GM12864 (cell line): ENCODE measurements around the gene IL36A.

Experiments used
- DNase-seq: peaks from one replicate; pipeline ENCODE4 v3.0.0-alpha.2; 2011; ENCODE audit warnings: low read depth
- H3K4me3 ChIP-seq: 2 replicates; pipeline ENCODE4 v1.5.1; 2011; ENCODE audit warnings: mild to moderate bottlenecking, low read depth, low read length, control low read depth
- TF ChIP-seq, protein P1 (sequence below): IDR thresholded peaks from 2 replicates; pipeline ENCODE4 v1.5.1; 2011; ENCODE audit warnings: low read depth, mild to moderate bottlenecking, moderate library complexity, low read length, control low read depth, inconsistent platforms; ENCODE audit errors: missing control alignments

Gene IL36A, protein sequence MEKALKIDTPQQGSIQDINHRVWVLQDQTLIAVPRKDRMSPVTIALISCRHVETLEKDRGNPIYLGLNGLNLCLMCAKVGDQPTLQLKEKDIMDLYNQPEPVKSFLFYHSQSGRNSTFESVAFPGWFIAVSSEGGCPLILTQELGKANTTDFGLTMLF

GRCh38 chr2:113005030-113005509, at the start of gene IL36A:
TSS of gene IL36A (plus strand) at chr2:113005459. CDS start at chr2:113005872, 413 bp downstream.
- TF ChIP-seq, protein P1, sequence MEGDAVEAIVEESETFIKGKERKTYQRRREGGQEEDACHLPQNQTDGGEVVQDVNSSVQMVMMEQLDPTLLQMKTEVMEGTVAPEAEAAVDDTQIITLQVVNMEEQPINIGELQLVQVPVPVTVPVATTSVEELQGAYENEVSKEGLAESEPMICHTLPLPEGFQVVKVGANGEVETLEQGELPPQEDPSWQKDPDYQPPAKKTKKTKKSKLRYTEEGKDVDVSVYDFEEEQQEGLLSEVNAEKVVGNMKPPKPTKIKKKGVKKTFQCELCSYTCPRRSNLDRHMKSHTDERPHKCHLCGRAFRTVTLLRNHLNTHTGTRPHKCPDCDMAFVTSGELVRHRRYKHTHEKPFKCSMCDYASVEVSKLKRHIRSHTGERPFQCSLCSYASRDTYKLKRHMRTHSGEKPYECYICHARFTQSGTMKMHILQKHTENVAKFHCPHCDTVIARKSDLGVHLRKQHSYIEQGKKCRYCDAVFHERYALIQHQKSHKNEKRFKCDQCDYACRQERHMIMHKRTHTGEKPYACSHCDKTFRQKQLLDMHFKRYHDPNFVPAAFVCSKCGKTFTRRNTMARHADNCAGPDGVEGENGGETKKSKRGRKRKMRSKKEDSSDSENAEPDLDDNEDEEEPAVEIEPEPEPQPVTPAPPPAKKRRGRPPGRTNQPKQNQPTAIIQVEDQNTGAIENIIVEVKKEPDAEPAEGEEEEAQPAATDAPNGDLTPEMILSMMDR, result no peak
- no peak within 1 kb of the TSS for H3K4me3 ChIP-seq
- no peak for DNase-seq

DNA sequence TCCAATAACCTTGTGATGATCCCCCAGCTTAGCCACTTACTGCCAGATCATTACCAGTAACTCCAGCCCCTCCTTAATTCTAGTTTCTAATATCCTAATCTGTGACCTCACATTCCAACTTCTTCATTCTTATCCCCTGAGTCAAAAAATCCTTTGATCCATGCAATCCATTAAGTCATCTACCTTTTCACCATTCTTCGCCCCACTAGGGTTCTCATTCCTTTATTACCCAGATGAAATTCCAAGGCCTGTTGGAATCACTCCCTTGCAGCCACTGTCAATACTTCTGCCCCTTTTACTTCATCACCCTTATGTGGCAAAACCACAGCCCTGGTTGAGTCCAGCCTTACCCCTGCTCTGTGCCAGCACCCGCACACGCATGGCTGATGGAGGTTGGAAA, 47.7 kb upstream of the IL36A start:
- DNase-seq, result no peak
- TF ChIP-seq, protein P1, result no peak

GRCh38 chr2:112958428-112959108, 46.7 kb upstream of the IL36A start:
- H3K4me3 ChIP-seq, result no peak overlapping the region
- peak; percentile 19 for DNase-seq
- TF ChIP-seq, protein P1, result peak; percentile 88

More for the DNA sequence above, 47.7 kb upstream of the IL36A start:
- H3K4me3 ChIP-seq, result no peak overlapping the region

DNA sequence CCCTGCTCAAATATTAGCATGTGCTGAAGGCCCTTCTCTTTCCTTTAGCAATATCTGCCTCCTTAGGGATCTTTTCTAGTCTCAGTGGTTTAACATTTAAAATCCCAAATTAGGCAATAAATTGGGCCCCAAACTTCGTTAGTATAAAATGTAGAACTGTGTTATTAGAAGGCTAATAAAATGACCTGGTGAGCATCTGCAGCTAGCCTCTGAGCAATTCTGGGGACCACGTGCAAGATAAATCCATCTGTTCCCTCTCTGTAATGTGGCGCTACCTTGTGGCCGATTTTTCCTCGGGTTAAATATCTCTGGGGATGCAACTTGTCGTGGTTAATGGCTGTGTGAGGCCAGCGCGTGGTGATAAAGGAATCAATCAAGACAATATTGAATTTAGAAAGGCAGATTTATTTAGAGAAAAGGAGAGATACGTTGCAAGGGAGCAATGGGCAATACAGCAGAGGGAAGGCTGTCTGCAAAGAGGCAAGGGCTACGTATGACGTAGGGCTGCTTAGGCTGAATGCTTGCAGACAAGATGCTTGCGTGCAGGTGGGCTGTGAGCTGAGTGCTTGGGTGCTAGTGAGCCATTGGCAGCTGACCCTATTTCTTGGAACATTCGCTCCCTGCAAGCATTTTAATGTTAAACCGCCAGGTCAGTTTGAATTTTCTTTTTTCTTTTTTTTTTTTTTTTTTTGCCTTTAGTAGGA, 46.0 kb upstream of the IL36A start:
- no peak for DNase-seq
- TF ChIP-seq, protein P1, result no peak
- no peak overlapping the region for H3K4me3 ChIP-seq

GRCh38 chr2:112960230-112960825, 44.9 kb upstream of the IL36A start:
- no peak for DNase-seq
- H3K4me3 ChIP-seq, result no peak overlapping the region
- TF ChIP-seq, protein P1, result no peak

GRCh38 chr2:112962308-112963175, 42.7 kb upstream of the IL36A start:
- no peak for DNase-seq
- H3K4me3 ChIP-seq, result no peak overlapping the region
- TF ChIP-seq, protein P1, result no peak
